Keratinocyte (primary cell): Measurements from ENCODE around the gene ENTHD1. TPM values are rescaled to one million over a fixed set of nuclear protein-coding genes. Genes with fewer than 3 reads are reported as not detected.

ENCODE experiments used
- DNase-seq: peaks from one replicate; pipeline ENCODE4 v3.0.0-alpha.2; 2011; ENCODE audit warnings: low read depth, missing footprints, low spot score
- FAIRE-seq: peaks from 2 replicates; lab custom pipeline; 2011; peaks lifted over from hg19 to GRCh38; lab: Jason Lieb, UNC
- H2AFZ ChIP-seq: 2 replicates; pipeline ENCODE4 v1.6.0; 2012; ENCODE audit warnings: low read length, control low read depth, inconsistent platforms; ENCODE audit not compliant: control insufficient read depth
- H3K27ac ChIP-seq: 2 replicates; pipeline ENCODE4 v1.5.1; 2011; ENCODE audit warnings: low read length; ENCODE audit not compliant: control insufficient read depth, insufficient read depth
- H3K27me3 ChIP-seq: 3 replicates; pipeline ENCODE4 v1.6.0; 2011; ENCODE audit warnings: low read length; ENCODE audit not compliant: control insufficient read depth, insufficient read depth; ENCODE audit errors: extremely low read depth
- H3K36me3 ChIP-seq, 2 experiments: 2 replicates in 1 of 2; 3 replicates in 1 of 2; pipeline ENCODE4 v1.5.1; 2011; ENCODE audit warnings: low read length in 2 of 2, mild to moderate bottlenecking in 1 of 2; ENCODE audit not compliant: control insufficient read depth in 2 of 2, insufficient read depth in 2 of 2; ENCODE audit errors: extremely low read depth in 1 of 2
- H3K4me1 ChIP-seq: 3 replicates; pipeline ENCODE4 v1.5.1; 2011; ENCODE audit warnings: low read length; ENCODE audit not compliant: control insufficient read depth, insufficient read depth; ENCODE audit errors: extremely low read depth
- H3K4me2 ChIP-seq: 3 replicates; pipeline ENCODE4 v1.6.0; 2011; ENCODE audit warnings: low read depth, low read length; ENCODE audit not compliant: control insufficient read depth, insufficient read depth; ENCODE audit errors: extremely low read depth
- H3K4me3 ChIP-seq, 3 experiments: fragments of 200-600 bp in 1 of 3; sonication (generic) in 1 of 3; 2 replicates in 2 of 3; 3 replicates in 1 of 3; pipeline ENCODE4 v1.5.1; 2011 to 2016; ENCODE audit warnings: low read length in 3 of 3, mild to moderate bottlenecking in 3 of 3, control low read depth in 2 of 3, inconsistent platforms in 1 of 3, low read depth in 1 of 3, mixed read lengths in 1 of 3, mixed run types in 1 of 3, moderate library complexity in 1 of 3; ENCODE audit not compliant: control insufficient read depth in 2 of 3, insufficient read depth in 2 of 3; ENCODE audit errors: extremely low read depth in 1 of 3
- H3K79me2 ChIP-seq: 2 replicates; pipeline ENCODE4 v1.6.0; 2012; ENCODE audit warnings: low read length; ENCODE audit not compliant: control insufficient read depth, insufficient read depth
- H3K9ac ChIP-seq: 3 replicates; pipeline ENCODE4 v1.6.0; 2011; ENCODE audit warnings: low read length; ENCODE audit not compliant: control insufficient read depth, insufficient read depth; ENCODE audit errors: extremely low read depth
- H3K9me1 ChIP-seq: 3 replicates; pipeline ENCODE4 v1.6.0; 2011; ENCODE audit warnings: low read length; ENCODE audit not compliant: control insufficient read depth, insufficient read depth; ENCODE audit errors: extremely low read depth
- H3K9me3 ChIP-seq: 2 replicates; pipeline ENCODE4 v1.5.1; 2012; ENCODE audit warnings: low read depth, low read length; ENCODE audit not compliant: control insufficient read depth
- H4K20me1 ChIP-seq: 3 replicates; pipeline ENCODE4 v1.6.0; 2011; ENCODE audit warnings: low read length; ENCODE audit not compliant: control insufficient read depth, insufficient read depth; ENCODE audit errors: extremely low read depth
- CTCF ChIP-seq, 3 experiments: IDR thresholded peaks in 1 of 3; conservative IDR thresholded peaks in 1 of 3; optimal IDR thresholded peaks in 1 of 3; 2 replicates in 2 of 3; 3 replicates in 1 of 3; pipeline versions ENCODE3 to v1.5.1; 2011; ENCODE audit warnings: low read length in 3 of 3, mild to moderate bottlenecking in 3 of 3, moderate library complexity in 2 of 3, control low read depth in 1 of 3, inconsistent platforms in 1 of 3; ENCODE audit not compliant: insufficient read depth in 2 of 3; ENCODE audit errors: extremely low read depth in 1 of 3
- EZH2 ChIP-seq: IDR thresholded peaks from one replicate; pipeline ENCODE4 v1.6.1; 2012; ENCODE audit warnings: inconsistent platforms, mild to moderate bottlenecking, low read length, moderate library complexity
- dilution Hi-C: fragments of 300-500 bp; cut with MboI; formaldehyde crosslinking; loops from one replicate; pipeline ENCODE4 v1.7.0; 2020; ENCODE audit warnings: low sequenced_read_pairs; ENCODE audit not compliant: extremely low pct_ligation_motif_present
- polyA plus RNA-seq, 5 experiments: library from polyadenylated mRNA; depleted of rRNA in 3 of 5; stranded (reverse) in 3 of 5; stranded (forward) in 1 of 5; unstranded in 1 of 5; fragments of >200 nt; gene quantifications; 1 replicate in 1 of 5; 2 replicates in 3 of 5; 3 replicates in 1 of 5; pipeline versions ENCODE4 v1.2.1 to v1.2.3, GENCODE V29; 2011 to 2012; ENCODE audit warnings: missing spikeins in 2 of 5, low read depth in 1 of 5, low replicate concordance in 1 of 5
- small RNA-seq, 3 experiments: library from RNA; depleted of rRNA; stranded (forward); fragments of <200 nt; gene quantifications; one replicate each; pipeline ENCODE3, GENCODE V24; 2012; ENCODE audit warnings: low read depth in 3 of 3, low replicate concordance in 1 of 3; ENCODE audit not compliant: insufficient read length in 3 of 3

ENTHD1 gene
- polyA plus RNA-seq, 1 donor (not counting 4 experiments of a cell fraction or from before 2014, with no cell fraction given), result not detected

DNA sequence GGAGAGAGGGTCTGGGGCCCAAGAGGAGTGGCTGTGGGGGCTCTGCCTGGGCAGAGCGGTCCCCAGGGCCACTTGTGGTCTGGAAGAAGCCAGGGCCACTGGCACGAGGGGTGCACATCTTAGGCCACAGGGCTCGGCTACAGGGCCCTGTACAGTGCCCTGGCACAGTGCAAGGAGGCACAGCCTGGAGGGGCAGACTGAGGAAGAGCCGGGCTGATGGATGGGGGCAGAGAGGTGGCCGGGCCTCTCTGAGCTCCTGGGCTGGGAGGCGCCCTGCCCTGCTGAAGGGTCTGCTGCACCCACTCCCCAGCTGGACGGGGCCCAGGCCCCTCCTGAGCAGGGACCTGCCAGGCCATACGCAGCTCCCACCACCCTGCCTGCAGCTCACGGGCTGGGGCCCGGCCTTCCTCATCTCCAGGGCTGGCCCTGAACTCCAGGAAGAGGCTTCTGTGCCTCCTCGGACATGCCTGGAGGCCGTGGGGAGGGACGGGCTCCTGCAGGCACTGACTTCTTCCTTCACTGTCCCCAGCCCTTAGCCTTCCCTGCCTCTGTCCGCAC, 199.5 kb downstream of the ENTHD1 start:
- dilution Hi-C loops, result no loop called here
- TF ChIP-seq EZH2, result no peak
- no peak for TF ChIP-seq CTCF (optimal IDR thresholded peaks at IDR 0.05 in 1 of 3, IDR thresholded peaks at IDR 0.05 in 1 of 3, conservative IDR thresholded peaks at IDR 0.05 in 1 of 3; ENCODE audit: extremely low read depth in 1 of 3, insufficient read depth in 2 of 3, low read length in 3 of 3)

More for the DNA sequence above, 199.5 kb downstream of the ENTHD1 start:
- FAIRE-seq, result no peak
- no peaks in the 10 kb centered on the region for H3K4me1 ChIP-seq
- H3K36me3 ChIP-seq, result no peaks in the 10 kb centered on the region
- H3K9ac ChIP-seq, result no peak overlapping the region
- no peak overlapping the region for H3K4me3 ChIP-seq
- DNase-seq, result no peak
- H3K27ac ChIP-seq, result no peak overlapping the region
- H3K4me2 ChIP-seq, result no peak overlapping the region
- H4K20me1 ChIP-seq, result peaks cover 3% of the 10 kb centered on the region
- H3K9me3 ChIP-seq, result no peaks in the 10 kb centered on the region
- H3K9me1 ChIP-seq, result no peaks in the 10 kb centered on the region
- peaks cover 33% of the 10 kb centered on the region for H3K27me3 ChIP-seq
- no peak overlapping the region for H2AFZ ChIP-seq
- no peaks in the 10 kb centered on the region for H3K79me2 ChIP-seq

Small RNA genes lying within 50 kb of the gene (small RNA-seq; reads per million reads assigned to genes)
- 0 reads per million in 3 experiments for gene RN7SKP210

Other genes with a start within 250 kb of the ENTHD1 start
- gene GRAP2, start 7.3 kb upstream of the ENTHD1 start, polyA plus RNA-seq, result 0.04 TPM in 1 of 3 replicates, not detected in the others
- gene TMA7B, start 66.6 kb upstream of the ENTHD1 start, polyA plus RNA-seq, result not detected in 3 replicates
- 15.3 to 45.1 TPM (median 22.8 TPM) in 3 replicates for gene FAM83F, start 101.2 kb upstream of the ENTHD1 start, polyA plus RNA-seq